Neural crest cell (in vitro differentiated cells): Measurements from ENCODE around the gene ZNF750. TPM values are rescaled to one million over a fixed set of nuclear protein-coding genes. Genes with fewer than 3 reads are reported as not detected.
A peak's percentile ranks its signal among the peaks of the same experiment; 100 is the strongest.

Experiments used
- DNase-seq: peaks from one replicate; pipeline ENCODE4 v3.0.0; 2021; ENCODE audit warnings: low read depth, mixed read lengths, low spot score
- H3K27ac Mint-ChIP-seq: one replicate; pipeline ENCODE4 v1.8.0; 2021; ENCODE audit warnings: mild to moderate bottlenecking, mixed read lengths; ENCODE audit not compliant: unreplicated experiment
- H3K27me3 Mint-ChIP-seq: 2 replicates; pipeline ENCODE4 v1.8.0; 2021; ENCODE audit warnings: low read depth, mild to moderate bottlenecking, mixed read lengths
- H3K36me3 Mint-ChIP-seq: 2 replicates; pipeline ENCODE4 v1.8.0; 2021; ENCODE audit warnings: low read depth, mild to moderate bottlenecking, mixed read lengths
- H3K4me1 Mint-ChIP-seq: 2 replicates; pipeline ENCODE4 v1.8.0; 2021; ENCODE audit warnings: mixed read lengths
- H3K4me3 Mint-ChIP-seq: one replicate; pipeline ENCODE4 v1.8.0; 2021; ENCODE audit warnings: mild to moderate bottlenecking, mixed read lengths
- H3K9me3 Mint-ChIP-seq: 2 replicates; pipeline ENCODE4 v1.8.0; 2021; ENCODE audit warnings: mixed read lengths
- CTCF ChIP-seq: fragments of 200-600 bp; sonication (generic); conservative IDR thresholded peaks from 2 replicates; pipeline ENCODE4 v1.5.0; 2021; ENCODE audit warnings: antibody characterized with exemption, mild to moderate bottlenecking
- total RNA-seq: library from RNA; stranded (reverse); gene quantifications from 2 replicates; pipeline ENCODE4 v1.2.1, GENCODE V29; 2021

ZNF750 gene
- total RNA-seq, 1 donor from 2014 or later: not detected

- H3K9me3 Mint-ChIP-seq: peaks cover 5% of the 10 kb centered on the region
These were observed 33.2 kb downstream of the ZNF750 start for GRCh38 chr17:82806645-82807044.

GRCh38 chr17:82805823-82806222 is 34.0 kb downstream of the ZNF750 start:
- Mint-ChIP-seq H3K36me3 (peaks cover 19% of the 10 kb centered on the region), H3K27me3 (no peaks in the 10 kb centered on the region), H3K4me3 (no peak overlapping the region), H3K9me3 (peaks cover 8% of the 10 kb centered on the region), H3K4me1 (peaks cover 8% of the 10 kb centered on the region), H3K27ac (peak overlapping the region; percentile 64)
- TF ChIP-seq CTCF: no peak
- no peak for DNase-seq

More at GRCh38 chr17:82806645-82807044, 33.2 kb downstream of the ZNF750 start:
- peaks cover 3% of the 10 kb centered on the region for H3K4me1 Mint-ChIP-seq
- no peak for TF ChIP-seq CTCF
- H3K27ac Mint-ChIP-seq: no peak overlapping the region
- no peaks in the 10 kb centered on the region for H3K27me3 Mint-ChIP-seq
- peaks cover 13% of the 10 kb centered on the region for H3K36me3 Mint-ChIP-seq
- no peak for DNase-seq
- no peak overlapping the region for H3K4me3 Mint-ChIP-seq

GRCh38 chr17:82805254-82805653 is 34.6 kb downstream of the ZNF750 start:
- H3K4me3 Mint-ChIP-seq: no peak overlapping the region
- no peak overlapping the region for H3K27ac Mint-ChIP-seq
- TF ChIP-seq CTCF: no peak
- no peaks in the 10 kb centered on the region for H3K27me3 Mint-ChIP-seq
- no peak for DNase-seq
- H3K4me1 Mint-ChIP-seq: peaks cover 8% of the 10 kb centered on the region
- H3K36me3 Mint-ChIP-seq: peaks cover 19% of the 10 kb centered on the region
- H3K9me3 Mint-ChIP-seq: peaks cover 8% of the 10 kb centered on the region

GRCh38 chr17:82804442-82805191 is 35.2 kb downstream of the ZNF750 start:
- no peak for DNase-seq
- Mint-ChIP-seq H3K4me1 (peaks cover 8% of the 10 kb centered on the region), H3K27me3 (no peaks in the 10 kb centered on the region), H3K9me3 (peaks cover 8% of the 10 kb centered on the region), H3K4me3 (no peak overlapping the region), H3K27ac (no peak overlapping the region), H3K36me3 (peaks cover 25% of the 10 kb centered on the region)
- no peak for TF ChIP-seq CTCF

GRCh38 chr17:82803606-82804005 is 36.2 kb downstream of the ZNF750 start:
- peaks cover 8% of the 10 kb centered on the region for H3K4me1 Mint-ChIP-seq
- peak overlapping the region; percentile 3 for H3K27ac Mint-ChIP-seq
- H3K27me3 Mint-ChIP-seq: no peaks in the 10 kb centered on the region
- H3K9me3 Mint-ChIP-seq: peaks cover 8% of the 10 kb centered on the region
- H3K36me3 Mint-ChIP-seq: peaks cover 26% of the 10 kb centered on the region
- no peak for TF ChIP-seq CTCF
- H3K4me3 Mint-ChIP-seq: no peak overlapping the region
- DNase-seq: no peak
